NCI-H146 treated with DMSO at 0.1 percent for 48 hours (cell line): ENCODE measurements around the gene TAAR6.
A peak's percentile ranks its signal among the peaks of the same experiment; 100 is the strongest.
"Not testable (repeated sequence)": the region's sequence is repeated elsewhere in the genome, so short reads cannot be mapped to it uniquely, and the experiment has no call there.

Source experiments
- DNase-seq: peaks from one replicate; lab custom pipeline; 2025; ENCODE audit not compliant: unreplicated experiment; lab: John Stamatoyannopoulos, UW

TAAR6 gene

DNA sequence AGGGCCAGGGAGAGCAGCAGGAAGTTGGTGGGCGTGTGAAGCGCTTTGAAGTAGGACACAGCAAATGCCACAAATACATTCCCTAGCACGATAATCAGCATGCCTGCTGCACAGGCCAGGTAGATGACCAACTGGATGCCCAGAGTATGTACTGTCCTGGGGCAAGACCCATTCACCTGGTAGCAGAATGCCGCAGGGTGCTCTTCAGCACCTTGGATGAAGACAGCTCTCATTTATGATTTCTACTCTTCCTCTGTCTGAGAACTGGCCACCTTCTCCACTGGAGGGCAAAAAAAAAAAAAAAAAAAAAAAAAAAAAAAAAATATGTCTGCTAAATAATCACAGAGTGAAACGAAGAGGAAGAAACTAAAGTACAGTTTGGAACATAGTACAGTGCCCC is 19.3 kb downstream of the TAAR6 start, which contains the start of gene TAAR5:
TSS of gene TAAR5 (minus strand) at position 288 of the 400 bp plus-strand sequence. CDS start at position 233, 55 bp downstream.
- DNase-seq = no peak

DNA sequence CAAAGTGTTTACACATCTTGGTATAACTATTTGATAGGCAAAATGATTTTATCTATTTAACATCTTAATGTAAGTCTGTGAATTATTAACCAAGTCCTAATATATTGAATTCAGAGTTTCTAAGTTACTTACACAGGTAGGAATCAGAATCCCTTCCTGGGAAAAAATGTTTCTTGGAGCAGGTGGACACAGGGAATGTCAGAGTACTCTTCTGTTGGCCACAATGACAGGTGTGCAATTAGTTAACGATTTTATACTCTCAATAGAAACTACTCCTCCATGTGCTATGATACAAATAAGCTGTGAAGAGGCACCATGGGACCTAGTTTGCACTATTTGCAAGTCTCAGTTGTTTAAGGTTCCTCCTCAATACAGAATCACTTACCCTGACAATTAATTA is 20.2 kb downstream of the TAAR6 start:
- peak; percentile 59 for DNase-seq

DNA sequence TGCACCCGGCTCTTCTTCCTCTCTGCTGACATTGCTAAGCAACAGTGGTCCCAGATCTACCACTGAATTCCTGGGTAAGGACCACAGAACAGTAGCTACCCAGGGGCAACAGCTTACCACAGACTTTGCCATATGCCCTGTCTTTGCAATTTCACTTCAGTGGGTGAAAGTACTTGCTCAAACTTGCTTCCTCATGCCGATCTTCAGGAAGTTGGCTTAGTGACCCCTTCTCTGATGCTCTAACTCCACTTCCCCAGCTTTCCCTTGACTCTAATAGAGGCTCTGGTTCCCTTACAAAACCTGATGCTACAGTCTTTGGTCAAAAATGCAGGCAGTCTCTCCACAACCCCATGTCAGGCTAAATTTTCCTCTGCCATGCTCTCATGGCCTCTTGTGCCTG is 22.7 kb downstream of the TAAR6 start:
- DNase-seq = no peak

DNA sequence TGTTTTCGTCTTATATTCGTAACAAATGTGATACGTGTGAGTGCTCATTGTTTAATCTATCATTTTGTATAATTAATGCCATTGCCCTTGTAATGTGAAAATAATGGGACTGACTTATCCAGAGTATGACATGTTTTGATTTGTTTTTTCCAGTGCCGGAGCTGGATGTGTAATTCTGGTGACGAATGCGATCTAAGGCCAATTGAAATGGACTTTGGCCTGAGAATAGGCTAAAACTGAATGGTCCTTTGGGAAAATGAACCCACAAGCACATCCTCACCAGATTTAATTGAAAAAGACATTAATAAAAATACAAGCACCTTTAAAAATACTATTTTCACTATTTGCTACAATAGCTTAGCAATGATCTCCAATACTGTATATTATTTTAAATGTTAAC is 26.1 kb downstream of the TAAR6 start:
- DNase-seq = no peak

DNA sequence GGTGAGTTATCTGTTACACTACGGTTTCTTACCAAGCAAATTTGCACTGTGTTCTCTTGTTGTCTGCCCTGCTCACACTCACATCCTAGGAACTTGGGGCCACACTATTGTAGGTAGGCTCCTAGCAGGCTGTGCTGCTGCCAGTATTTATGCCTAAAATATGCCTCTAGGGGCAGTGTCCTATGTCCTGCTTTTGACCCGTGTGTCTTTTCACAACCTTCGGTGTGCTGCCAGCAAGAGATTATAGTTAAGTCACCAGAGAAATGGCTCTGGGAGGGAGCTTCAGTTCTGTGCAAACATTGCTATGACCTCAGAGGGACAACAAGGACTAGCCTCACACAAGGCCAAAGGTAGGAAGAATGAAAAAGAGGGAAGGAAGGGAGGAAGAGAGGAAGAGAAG is 28.4 kb downstream of the TAAR6 start:
- DNase-seq = no peak

DNA sequence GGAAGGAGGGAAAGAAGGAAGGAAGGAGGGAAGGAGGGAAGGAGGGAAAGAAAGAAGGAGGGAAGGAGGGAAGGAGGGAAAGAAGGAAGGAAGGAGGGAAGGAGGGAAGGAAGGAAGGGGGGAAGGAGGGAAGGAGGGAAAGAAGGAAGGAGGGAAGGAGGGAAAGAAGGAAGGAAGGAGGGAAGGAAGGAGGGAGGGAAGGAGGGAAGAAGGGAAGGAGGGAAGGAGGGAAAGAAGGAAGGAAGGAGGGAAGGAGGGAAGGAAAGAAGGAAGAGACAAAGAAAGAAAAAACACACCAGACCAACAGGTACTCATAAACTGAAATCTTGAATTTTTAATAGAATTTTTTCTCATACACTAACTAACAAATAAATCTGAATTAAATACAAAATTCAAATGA is 30.8 kb downstream of the TAAR6 start:
- not testable (repeated sequence) for DNase-seq

DNA sequence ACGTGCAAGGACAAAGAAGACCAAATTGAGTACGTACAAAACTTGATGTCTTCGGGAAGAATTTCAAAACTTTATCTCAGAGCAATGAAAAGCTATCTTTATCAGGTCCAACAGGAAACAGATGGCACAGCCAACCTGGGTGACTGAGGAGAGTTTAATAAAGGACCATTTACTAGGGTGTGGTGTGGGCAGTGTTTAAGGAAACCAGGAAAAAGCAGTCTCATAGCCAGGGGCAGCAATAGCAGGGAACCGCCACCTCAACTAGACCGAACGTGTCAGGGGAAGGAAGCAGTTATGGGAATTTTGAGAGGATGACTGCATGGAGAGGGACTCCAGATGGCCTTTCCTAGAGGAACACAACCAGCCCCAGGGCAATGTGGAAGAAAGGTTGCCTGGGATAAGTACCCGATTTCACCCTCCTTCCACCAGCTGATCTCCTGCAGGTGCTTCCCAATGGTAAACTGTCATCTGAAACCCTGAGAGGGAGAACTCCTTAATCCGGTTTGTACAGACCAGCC is 34.6 kb downstream of the TAAR6 start:
- no peak for DNase-seq

DNA sequence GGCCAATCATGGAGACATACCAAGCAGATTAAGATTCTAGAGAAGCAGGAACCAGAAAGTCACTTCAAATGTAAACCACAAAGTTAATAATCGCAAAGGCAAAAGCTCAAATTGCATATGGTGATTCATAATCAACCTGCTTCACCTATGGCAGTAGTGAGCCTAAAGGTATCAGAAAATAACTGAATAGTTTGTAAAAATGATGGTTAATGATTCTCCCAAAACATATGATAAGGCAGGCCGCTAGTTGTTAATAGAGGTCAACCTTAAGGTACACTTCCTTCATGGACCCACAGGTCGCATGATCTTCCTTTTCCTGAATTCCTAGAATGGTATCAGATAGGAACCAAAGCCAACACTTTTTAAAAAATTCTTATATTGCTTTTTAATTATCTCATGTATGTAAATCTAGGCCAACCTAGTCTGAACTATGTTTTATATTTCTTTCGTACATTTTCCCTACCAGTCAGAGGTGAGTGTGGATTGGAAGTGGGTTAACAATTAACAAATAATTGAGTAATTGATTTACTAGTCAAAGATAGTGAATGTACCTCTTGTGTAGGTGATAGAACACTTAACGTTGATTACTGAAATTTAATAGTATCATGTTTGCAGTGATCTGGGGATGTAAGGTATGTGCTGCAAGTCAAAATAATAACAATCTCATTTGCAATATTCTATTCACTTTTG is 37.6 kb downstream of the TAAR6 start:
- DNase-seq = no peak

DNA sequence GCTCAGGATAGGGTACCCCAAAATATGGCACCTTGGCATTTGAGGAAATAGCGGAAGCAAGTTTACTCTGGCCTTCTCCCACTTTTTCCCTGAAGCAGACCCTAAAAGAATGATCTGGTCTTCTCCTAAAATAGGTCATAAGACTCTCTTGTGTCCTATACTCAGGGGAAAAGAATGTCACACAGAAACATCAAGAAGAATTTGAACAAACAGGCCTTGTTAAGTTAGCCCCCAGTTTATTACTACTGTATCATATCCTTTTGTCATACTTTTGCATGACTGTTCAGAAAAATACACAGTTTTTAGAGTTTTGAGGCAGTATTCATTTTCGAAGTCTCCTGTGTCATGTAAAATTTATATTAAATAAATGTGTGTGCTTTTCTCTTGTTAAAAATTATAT is 41.5 kb downstream of the TAAR6 start:
- DNase-seq = no peak

DNA sequence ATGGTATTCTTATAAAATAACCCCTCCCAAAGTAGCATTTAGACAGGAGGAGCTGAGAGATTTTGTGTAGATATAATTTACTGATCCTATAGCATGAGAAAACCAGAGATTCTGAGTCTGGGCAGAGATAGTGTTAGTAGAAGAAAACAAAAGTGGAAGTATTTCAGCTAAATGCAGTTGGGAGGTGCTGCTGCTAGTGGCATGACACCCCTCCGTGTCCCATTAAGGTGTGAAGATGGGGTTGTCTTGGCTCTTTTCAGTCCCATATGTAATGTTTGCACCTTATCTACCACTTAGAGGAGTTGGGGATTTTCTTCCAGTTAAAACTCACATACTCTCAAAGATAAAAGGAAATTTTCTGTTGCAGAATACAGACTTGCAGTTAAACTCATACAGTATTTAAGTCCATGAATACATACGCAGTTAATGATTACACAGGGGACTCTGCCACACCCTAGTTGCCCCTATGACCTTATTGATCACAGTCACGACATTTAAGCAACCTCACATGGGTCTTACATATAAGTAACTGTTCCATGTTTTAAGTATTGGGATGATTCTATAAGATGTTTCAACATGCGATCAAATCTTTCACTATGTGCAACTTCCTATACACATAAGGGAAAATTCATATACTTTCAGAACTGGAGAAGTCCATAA is 42.5 kb downstream of the TAAR6 start:
- DNase-seq = no peak

DNA sequence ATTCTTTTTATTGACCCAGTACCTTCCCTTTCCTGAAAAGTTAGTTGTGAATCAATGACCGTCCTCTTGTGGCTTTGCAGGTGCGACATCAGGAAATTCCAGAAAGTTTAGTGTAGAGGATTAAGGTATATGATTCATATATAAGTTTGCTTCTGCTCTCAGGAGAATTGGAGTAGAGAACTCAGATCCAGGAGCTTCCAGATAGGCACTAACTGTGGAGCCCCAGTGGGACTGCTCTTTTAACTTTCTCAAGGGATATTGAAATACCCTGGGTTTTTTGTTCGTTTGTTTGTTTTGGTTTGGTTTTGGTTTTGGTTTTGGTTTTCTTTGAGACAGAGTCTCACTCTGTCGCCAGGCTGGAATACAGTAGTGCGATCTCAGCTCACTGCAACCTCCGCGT is 44.4 kb downstream of the TAAR6 start:
- no peak for DNase-seq

DNA sequence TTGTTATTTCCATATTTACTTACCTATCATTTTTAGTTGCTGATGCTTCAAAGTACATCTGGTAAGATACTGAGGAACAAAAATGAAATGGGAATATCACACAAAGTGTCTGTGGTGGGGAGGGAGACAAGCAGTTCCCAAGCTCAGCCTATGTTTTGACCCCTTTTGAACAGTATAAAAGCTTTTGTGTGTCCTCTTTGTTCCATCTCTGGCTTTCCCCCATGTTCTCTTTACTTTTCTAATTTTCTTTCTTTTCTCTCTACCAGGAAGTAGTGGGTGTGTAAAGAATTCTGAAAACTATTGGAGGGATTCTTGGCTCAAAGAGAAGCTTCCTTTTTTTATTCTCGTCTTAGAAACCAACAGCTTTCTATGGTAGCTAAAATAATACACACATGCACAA is 46.6 kb downstream of the TAAR6 start:
- DNase-seq = no peak
